IPS DF 6.9 (cell line): ENCODE measurements around the gene HSP90AA1.
"Not testable (repeated sequence)": the region's sequence is repeated elsewhere in the genome, so short reads cannot be mapped to it uniquely, and the experiment has no call there.

Experiments
- DNase-seq: peaks from one replicate; pipeline ENCODE4 v3.0.0-alpha.2; 2013; ENCODE audit warnings: low read depth, low spot score
- H3K27ac ChIP-seq: one replicate; pipeline ENCODE4 v1.5.1; 2013; ENCODE audit warnings: low read length, control low read depth
- H3K27me3 ChIP-seq: 2 replicates; pipeline ENCODE4 v1.6.1; 2013; ENCODE audit warnings: mild to moderate bottlenecking, low read length; ENCODE audit not compliant: control insufficient read depth, insufficient read depth
- H3K36me3 ChIP-seq: 2 replicates; pipeline ENCODE4 v1.6.1; 2013; ENCODE audit warnings: low read length; ENCODE audit not compliant: control insufficient read depth, insufficient read depth
- H3K4me1 ChIP-seq: 2 replicates; pipeline ENCODE4 v1.6.1; 2013; ENCODE audit warnings: low read length; ENCODE audit not compliant: control insufficient read depth, insufficient read depth
- H3K4me3 ChIP-seq: 2 replicates; pipeline ENCODE4 v1.5.1; 2013; ENCODE audit warnings: mild to moderate bottlenecking, low read length
- H3K9me3 ChIP-seq: 2 replicates; pipeline ENCODE4 v1.6.1; 2013; ENCODE audit warnings: low read length, inconsistent platforms; ENCODE audit not compliant: control insufficient read depth, insufficient read depth
- WGBS: extraction: QIAGEN DNeasy Blood & Tissue Kit; methylation state at CpG from one replicate; pipeline ENCODE4 v1.1.7; 2013; ENCODE audit warnings: mixed read lengths, missing lambda C conversion rate; ENCODE audit not compliant: insufficient read length, insufficient coverage; 5-methylcytosine and 5-hydroxymethylcytosine counted together

Gene HSP90AA1

GRCh38 chr14:102084931-102085330 is 1.9 kb downstream of the HSP90AA1 start:
- Histone ChIP-seq H3K4me1 (0 out of 2 replicates have a peak, but pooled peaks cover 1% of the 10 kb centered on the region), H3K4me3 (no peak overlapping the region), H3K9me3 (no peaks in the 10 kb centered on the region), H3K36me3 (peaks cover 36% of the 10 kb centered on the region; the same call in 1 of the 2 replicates), H3K27ac (no peak overlapping the region), H3K27me3 (no peaks in the 10 kb centered on the region)
- DNase-seq = no peak
- 100% methylated on average over 5 of the region's 6 CpGs for WGBS

- H3K27me3 ChIP-seq, H3K9me3 ChIP-seq, H3K27ac ChIP-seq, DNase-seq, H3K4me1 ChIP-seq, H3K4me3 ChIP-seq: not testable (repeated sequence)
- peaks cover 39% of the 10 kb centered on the region; the same call in 1 of the 2 replicates for H3K36me3 ChIP-seq
- WGBS = 100% methylated on average over 1 of the region's 5 CpGs
These were observed 2.3 kb downstream of the HSP90AA1 start for GRCh38 chr14:102084522-102084921.

- Histone ChIP-seq H3K4me3 (no peak overlapping the region), H3K36me3 (peaks cover 43% of the 10 kb centered on the region; the same call in 1 of the 2 replicates), H3K27me3 (no peaks in the 10 kb centered on the region), H3K27ac (no peak overlapping the region), H3K4me1 (no peaks in the 10 kb centered on the region), H3K9me3 (no peaks in the 10 kb centered on the region)
- WGBS = no CpG with 5 or more reads among the region's 7 CpGs
- no peak for DNase-seq
These were observed 5.4 kb downstream of the HSP90AA1 start for GRCh38 chr14:102081231-102082080.

GRCh38 chr14:102080183-102081080 is 6.4 kb downstream of the HSP90AA1 start:
- DNase-seq = no peak

GRCh38 chr14:102079700-102079979 is 7.2 kb downstream of the HSP90AA1 start:
- Histone ChIP-seq H3K4me1 (no peaks in the 10 kb centered on the region), H3K9me3 (no peaks in the 10 kb centered on the region), H3K36me3 (peaks cover 37% of the 10 kb centered on the region; the same call in 1 of the 2 replicates), H3K4me3 (no peak overlapping the region), H3K27me3 (no peaks in the 10 kb centered on the region), H3K27ac (no peak overlapping the region)
- DNase-seq = no peak

More at GRCh38 chr14:102080183-102081080, 6.4 kb downstream of the HSP90AA1 start:
- Histone ChIP-seq H3K4me1 (no peaks in the 10 kb centered on the region), H3K36me3 (peaks cover 43% of the 10 kb centered on the region; the same call in 1 of the 2 replicates), H3K9me3 (no peaks in the 10 kb centered on the region), H3K27ac (no peak overlapping the region), H3K4me3 (no peak overlapping the region), H3K27me3 (no peaks in the 10 kb centered on the region)
- no CpG with 5 or more reads among the region's 14 CpGs for WGBS

- H3K4me3 ChIP-seq = no peak overlapping the region
- H3K36me3 ChIP-seq = peaks cover 37% of the 10 kb centered on the region; the same call in 1 of the 2 replicates
- no peak for DNase-seq
- H3K27me3 ChIP-seq = no peaks in the 10 kb centered on the region
- WGBS = no CpG with 5 or more reads among the region's 10 CpGs
- no peak overlapping the region for H3K27ac ChIP-seq
- no peaks in the 10 kb centered on the region for H3K9me3 ChIP-seq
- no peaks in the 10 kb centered on the region for H3K4me1 ChIP-seq
These were observed 7.8 kb downstream of the HSP90AA1 start for GRCh38 chr14:102078831-102079699.

GRCh38 chr14:102078361-102078791 is 8.5 kb downstream of the HSP90AA1 start:
- peaks cover 34% of the 10 kb centered on the region; the same call in 1 of the 2 replicates for H3K36me3 ChIP-seq

GRCh38 chr14:102077382-102077709 is 9.5 kb downstream of the HSP90AA1 start:
- WGBS = no CpG with 5 or more reads among the region's 5 CpGs
- Histone ChIP-seq H3K9me3 (no peaks in the 10 kb centered on the region), H3K4me1 (no peaks in the 10 kb centered on the region), H3K27ac (no peak overlapping the region), H3K4me3 (no peak overlapping the region), H3K36me3 (peaks cover 26% of the 10 kb centered on the region; the same call in 1 of the 2 replicates), H3K27me3 (no peaks in the 10 kb centered on the region)
- no peak for DNase-seq

More at GRCh38 chr14:102078361-102078791, 8.5 kb downstream of the HSP90AA1 start:
- H3K9me3 ChIP-seq, H3K27ac ChIP-seq, H3K4me3 ChIP-seq, H3K4me1 ChIP-seq, H3K27me3 ChIP-seq, DNase-seq: not testable (repeated sequence)
- no CpG with 5 or more reads among the region's 11 CpGs for WGBS

GRCh38 chr14:102075155-102075554 is 11.7 kb downstream of the HSP90AA1 start:
- H3K27me3 ChIP-seq = no peaks in the 10 kb centered on the region
- DNase-seq = no peak
- peaks cover 8% of the 10 kb centered on the region; the same call in 1 of the 2 replicates for H3K36me3 ChIP-seq
- H3K4me3 ChIP-seq = no peak overlapping the region
- no peaks in the 10 kb centered on the region for H3K9me3 ChIP-seq
- no peak overlapping the region for H3K27ac ChIP-seq
- WGBS = no CpG with 5 or more reads among the region's 4 CpGs
- H3K4me1 ChIP-seq = no peaks in the 10 kb centered on the region
